K562 (cell line): ENCODE data around the gene RARRES1. TPM values are rescaled to one million over a fixed set of nuclear protein-coding genes. Genes with fewer than 3 reads are reported as not detected.
A peak's percentile ranks its signal among the peaks of the same experiment; 100 is the strongest.

ENCODE experiments used
- ATAC-seq: fragments of 200-7000 bp; cut with Tn5 transposase; 3 replicates; pipeline ENCODE4 v1.9.1; 2020; ENCODE audit warnings: moderate library complexity
- BruUV-seq: library from RNA; stranded (reverse); fragments of 400-500 nt; replicated peaks from 2 replicates; lab custom pipeline; 2021; lab: Mats Ljungman, UMichigan
- CTCF ChIA-PET: fragments of 300-600 bp; formaldehyde crosslinking; extraction: SDS; loops from one replicate; lab custom pipeline; 2021; ENCODE audit warnings: low intra/inter-chr PET ratio; lab: Yijun Ruan, JAX
- POLR2A ChIA-PET: fragments of 300-600, 350-650 bp; sonication (Branson Sonifier 250); formaldehyde crosslinking; extraction: SDS; loops from one replicate; lab custom pipeline; 2021; ENCODE audit warnings: antibody characterized with exemption, inconsistent platforms; lab: Yijun Ruan, JAX
- DNase-seq, 4 experiments: peaks; one replicate each; pipeline versions ENCODE4 v3.0.0 to v3.0.0-alpha.2; 2011 to 2018; ENCODE audit warnings: low spot score in 3 of 4, mixed read lengths in 3 of 4; ENCODE audit errors: extremely low read depth in 1 of 4
- FAIRE-seq: peaks from 2 replicates; lab custom pipeline; 2011; peaks lifted over from hg19 to GRCh38; lab: Jason Lieb, UNC
- H2AFZ ChIP-seq: 2 replicates; pipeline ENCODE4 v1.6.0; 2011; ENCODE audit warnings: low read depth, low read length, control low read depth, inconsistent platforms
- H3K27ac ChIP-seq: fragments of 200-600 bp; 3 replicates; pipeline ENCODE4 v1.8.0; 2011; ENCODE audit warnings: low read depth, mild to moderate bottlenecking, control low read depth, inconsistent platforms, low read length, moderate library complexity, mixed read lengths; ENCODE audit errors: extremely low read depth
- H3K27me3 ChIP-seq, 2 experiments: fragments of 300-600 bp in 1 of 2; 2 replicates in 1 of 2; 3 replicates in 1 of 2; pipeline versions ENCODE4 v1.6.0 to v1.8.0; 2011; ENCODE audit warnings: inconsistent platforms in 2 of 2, low read length in 2 of 2, mild to moderate bottlenecking in 1 of 2, mixed read lengths in 1 of 2, moderate library complexity in 1 of 2; ENCODE audit not compliant: control insufficient read depth in 2 of 2, insufficient read depth in 2 of 2
- H3K36me3 ChIP-seq: fragments of 300-600 bp; 3 replicates; pipeline ENCODE4 v1.8.0; 2011; ENCODE audit warnings: mild to moderate bottlenecking, low read length, inconsistent platforms; ENCODE audit not compliant: control insufficient read depth, insufficient read depth
- H3K4me1 ChIP-seq, 2 experiments: fragments of 200-600 bp in 1 of 2; replicated peaks in 1 of 2; 2 replicates in 1 of 2; 3 replicates in 1 of 2; pipeline versions ENCODE4 v1.5.1 to v1.8.0; 2011; ENCODE audit warnings: inconsistent platforms in 2 of 2, low read length in 2 of 2, mild to moderate bottlenecking in 1 of 2, mixed read lengths in 1 of 2, moderate library complexity in 1 of 2; ENCODE audit not compliant: control insufficient read depth in 2 of 2, insufficient read depth in 2 of 2
- H3K4me2 ChIP-seq: 2 replicates; pipeline ENCODE4 v1.6.1; 2011; ENCODE audit warnings: low read length, control low read depth, inconsistent platforms, mixed read lengths; ENCODE audit not compliant: insufficient read depth
- H3K4me3 ChIP-seq: fragments of 200-600 bp; sonication (generic), shearing (Covaris generic); 2 replicates; pipeline ENCODE4 v1.5.1; 2016; ENCODE audit warnings: control low read depth, inconsistent platforms
- H3K79me2 ChIP-seq: fragments of 200-600 bp; 3 replicates; pipeline ENCODE4 v1.8.0; 2011; ENCODE audit warnings: low read length, inconsistent platforms; ENCODE audit not compliant: control insufficient read depth, insufficient read depth
- H3K9ac ChIP-seq, 2 experiments: 2 replicates each; pipeline versions ENCODE4 v1.6.0 to v1.6.1; 2011; ENCODE audit warnings: low read depth in 2 of 2, low read length in 2 of 2, control low read depth in 1 of 2, inconsistent platforms in 1 of 2, mild to moderate bottlenecking in 1 of 2, mixed read lengths in 1 of 2; ENCODE audit not compliant: insufficient read depth in 1 of 2
- H3K9me1 ChIP-seq: one replicate; pipeline ENCODE4 v1.6.0; 2011; ENCODE audit warnings: inconsistent platforms, mild to moderate bottlenecking, low read length, moderate library complexity; ENCODE audit not compliant: control insufficient read depth, insufficient read depth
- H3K9me3 ChIP-seq: replicated peaks from 2 replicates; pipeline ENCODE4 v1.5.1; 2011; ENCODE audit warnings: low read depth, low read length, inconsistent platforms; ENCODE audit not compliant: control insufficient read depth, insufficient read depth
- H4K20me1 ChIP-seq: replicated peaks from 2 replicates; pipeline ENCODE4 v1.6.1; 2011; ENCODE audit warnings: low read length, inconsistent platforms, mixed read lengths; ENCODE audit not compliant: control insufficient read depth, insufficient read depth
- CEBPB ChIP-seq: fragments of 450-650 bp; IDR thresholded peaks from 2 replicates; pipeline ENCODE4 v1.6.1; 2016; ENCODE audit warnings: missing genetic modification characterization, missing compliant biosample characterization
- CTCF ChIP-seq, 3 experiments: IDR thresholded peaks in 2 of 3; conservative IDR thresholded peaks in 1 of 3; 2 replicates each; pipeline ENCODE4 v1.5.1; 2011 to 2012; ENCODE audit warnings: low read length in 3 of 3, mild to moderate bottlenecking in 3 of 3, control low read depth in 2 of 3, improper control_type of control experiment in 1 of 3, inconsistent platforms in 1 of 3, low read depth in 1 of 3, mixed read lengths in 1 of 3, moderate library complexity in 1 of 3; ENCODE audit not compliant: insufficient read depth in 2 of 3
- DPF2 ChIP-seq: fragments of 450-650 bp; IDR thresholded peaks from 2 replicates; pipeline ENCODE4 v1.6.1; 2016
- NCOA2 ChIP-seq, 2 experiments: fragments of 450-650 bp; IDR thresholded peaks; 2 replicates each; pipeline ENCODE4 v1.6.1; 2018; ENCODE audit warnings: mild to moderate bottlenecking in 2 of 2, moderate library complexity in 1 of 2; ENCODE audit not compliant: partially characterized antibody in 2 of 2
- NFIX ChIP-seq: fragments of 250-450 bp; sonication (Bioruptor Pico); IDR thresholded peaks from 2 replicates; pipeline ENCODE4 v1.4.0; 2020; ENCODE audit warnings: low read depth, mild to moderate bottlenecking, moderate library complexity
- PCBP2 ChIP-seq: fragments of 200-400 bp; formaldehyde crosslinking; IDR thresholded peaks from 2 replicates; pipeline ENCODE4 v1.6.1; 2018; ENCODE audit warnings: low read length, low read depth, mild to moderate bottlenecking, moderate library complexity; ENCODE audit not compliant: poor library complexity, severe bottlenecking
- RAD21 ChIP-seq, 2 experiments: fragments of 250-450 bp in 1 of 2; fragments of 450-650 bp in 1 of 2; sonication (Bioruptor Pico) in 1 of 2; formaldehyde crosslinking in 1 of 2; IDR thresholded peaks in 1 of 2; conservative IDR thresholded peaks in 1 of 2; 2 replicates each; pipeline versions ENCODE4 v1.4.0 to v1.8.0; 2020 to 2022; ENCODE audit warnings: mild to moderate bottlenecking in 2 of 2, moderate library complexity in 1 of 2
- SRSF1 ChIP-seq: fragments of 200-400 bp; formaldehyde crosslinking; IDR thresholded peaks from 2 replicates; pipeline ENCODE4 v1.6.1; 2017; ENCODE audit warnings: mild to moderate bottlenecking, low read depth, low read length, moderate library complexity
- TAF7 ChIP-seq: fragments of 450-650 bp; IDR thresholded peaks from 2 replicates; pipeline ENCODE4 v1.6.1; 2016; ENCODE audit warnings: missing genetic modification characterization, missing compliant biosample characterization
- XRCC5 ChIP-seq: fragments of 200-400 bp; formaldehyde crosslinking; IDR thresholded peaks from 2 replicates; pipeline ENCODE4 v1.6.1; 2017; ENCODE audit warnings: low read depth, mild to moderate bottlenecking, low read length
- ZNF232 ChIP-seq: sonication (generic); formaldehyde crosslinking; IDR thresholded peaks from 2 replicates; pipeline ENCODE4 v1.8.0; 2022; ENCODE audit warnings: mild to moderate bottlenecking, missing genetic modification reagents
- ZNF778 ChIP-seq: fragments of 450-650 bp; formaldehyde crosslinking; IDR thresholded peaks from 2 replicates; pipeline ENCODE4 v1.4.0; 2020; ENCODE audit warnings: mild to moderate bottlenecking, moderate library complexity
- WGBS: fragments of 100-300 bp; shearing (Covaris generic); methylation state at CpG from one replicate; pipeline ENCODE4 v1.1.6; 2016; ENCODE audit warnings: low coverage, mixed read lengths; ENCODE audit not compliant: insufficient coverage; ENCODE audit errors: missing lambda C conversion rate; 5-methylcytosine and 5-hydroxymethylcytosine counted together
- in situ Hi-C: fragments of 300-500 bp; cut with MboI; formaldehyde crosslinking; loops from 4 replicates; pipeline ENCODE4 v1.15.0; 2018; ENCODE audit warnings: inconsistent platforms, mixed read lengths
- intact Hi-C: fragments of 100-400 bp; cut with micrococcal nuclease; formaldehyde crosslinking; loops from 2 replicates; pipeline ENCODE4 v1.14.2; 2022
- polyA plus RNA-seq, 8 experiments: library from polyadenylated mRNA; depleted of rRNA in 4 of 8; stranded (reverse) in 5 of 8; unstranded in 3 of 8; fragments of >200 nt; fragmentation: Nextera tagmentation in 2 of 8; fragmentation: Illumina TruSeq in 1 of 8; extraction: Ambion mirVana in 2 of 8; extraction: Trizol in 1 of 8; gene quantifications; 2 replicates each; pipeline versions ENCODE4 v1.2.1 to v1.2.3, GENCODE V29; 2011 to 2014; ENCODE audit warnings: inconsistent platforms in 1 of 8, missing spikeins in 1 of 8
- total RNA-seq, 7 experiments: library from RNA; depleted of rRNA in 6 of 7; stranded (reverse); fragments of >200 nt in 6 of 7; fragmentation: Illumina TruSeq in 2 of 7; extraction: Trizol in 2 of 7; gene quantifications; 2 replicates each; pipeline versions ENCODE4 v1.2.1 to v1.2.3, GENCODE V29; 2011 to 2021; ENCODE audit warnings: low replicate concordance in 1 of 7

RARRES1 gene
- total and polyA plus RNA-seq, 9 of the 15 experiments (the other 6 are each of a cell fraction or from before 2014, with no cell fraction given) = not detected

GRCh38 chr3:158672215-158673176, 59.8 kb downstream of the RARRES1 start, which contains the start of gene LXN:
TSS of gene LXN (minus strand) at chr3:158672648. CDS start at chr3:158672478, 170 bp downstream.
- Histone ChIP-seq H3K9ac (no peak within 1 kb of the TSS), H4K20me1 (no peaks in the 10 kb centered on the region), H3K27me3 (no peaks in the 10 kb centered on the region), H3K4me2 (no peak within 1 kb of the TSS), H3K27ac (no peak within 1 kb of the TSS), H3K36me3 (peaks cover 77% of the 10 kb centered on the region), H3K4me1 (peaks cover 2 to 6% of the 10 kb centered on the region in 2 experiments; a peak in 2 of 5 replicates), H3K4me3 (no peak within 1 kb of the TSS), H3K9me3 (no peaks in the 10 kb centered on the region), H2AFZ (no peak within 1 kb of the TSS), H3K9me1 (no peaks in the 10 kb centered on the region), H3K79me2 (no peaks in the 10 kb centered on the region)
- no TSS peak for BruUV-seq
- intact Hi-C loops (loop anchor here (5.0 kb wide), 1 partner anchor 590 kb away; no protein-coding TSS in a partner anchor), in situ Hi-C loops (no loop called here)
- 87% methylated on average over 24 of the region's 30 CpGs for WGBS
- CTCF ChIA-PET = no interaction called here
- DNase-seq = peak; percentile 25 to 50 (median 44)
- POLR2A ChIA-PET = no interaction called here
- no peak for FAIRE-seq
- ATAC-seq = peak; percentile 92
- no peak for TF ChIP-seq ZNF778 (CRISPR knock-in tag)
- TF ChIP-seq NFIX = no peak
- TF ChIP-seq CTCF (IDR thresholded peaks at IDR 0.05 in 2 of 3, conservative IDR thresholded peaks at IDR 0.05 in 1 of 3; ENCODE audit: insufficient read depth in 2 of 3, low read depth in 1 of 3, low read length in 3 of 3) = peak; percentile 46 to 85 (median 63)
- no peak for TF ChIP-seq SRSF1
- no peak for TF ChIP-seq NCOA2 (IDR thresholded peaks at IDR 0.05; ENCODE audit: partially characterized antibody in 2 of 2)
- no peak for TF ChIP-seq ZNF232
- peak in 1 of 2 experiments; percentile 24; a peak in 2 of 4 replicates for TF ChIP-seq RAD21 (CRISPR knock-in tag; conservative IDR thresholded peaks at IDR 0.05 in 1 of 2, IDR thresholded peaks at IDR 0.05 in 1 of 2)
- TF ChIP-seq DPF2 = no peak
- no peak for TF ChIP-seq TAF7 (tag)
- TF ChIP-seq XRCC5 = no peak
- no peak for TF ChIP-seq PCBP2
- no peak for TF ChIP-seq CEBPB (tag)
